ENCODE data around the gene SAMD4B.

SAMD4B gene

GRCh38 chr19:39427707-39428106, 85.5 kb downstream of the SAMD4B start:
- DNase-seq (ENCODE audit: low spot score): no peak

GRCh38 chr19:39428283-39429112, 86.3 kb downstream of the SAMD4B start:
- DNase-seq (ENCODE audit: low spot score): no peak

GRCh38 chr19:39430675-39431593, 88.7 kb downstream of the SAMD4B start:
- DNase-seq (ENCODE audit: low spot score): peak; percentile 91

GRCh38 chr19:39432677-39433025, 90.4 kb downstream of the SAMD4B start:
- DNase-seq (ENCODE audit: low spot score): no peak

GRCh38 chr19:39433480-39434079, 91.4 kb downstream of the SAMD4B start:
- DNase-seq (ENCODE audit: low spot score): no peak

- DNase-seq (ENCODE audit: low spot score): no peak
Measured at GRCh38 chr19:39434123-39435076, 92.2 kb downstream of the SAMD4B start.
